ENCODE data around the gene ERC2.
"Not testable (repeated sequence)": the region's sequence is repeated elsewhere in the genome, so short reads cannot be mapped to it uniquely, and the experiment has no call there.

Gene ERC2

GRCh38 chr3:55855311-55855710 lies 613.0 kb downstream of the ERC2 start:
- DNase-seq (ENCODE audit: low read depth in 2 of 3, low spot score in 1 of 3) = no peak

- DNase-seq (ENCODE audit: low read depth in 2 of 3, low spot score in 1 of 3) = no peak
Observed at GRCh38 chr3:55854494-55854893, 613.8 kb downstream of the ERC2 start.

GRCh38 chr3:55852326-55852725 lies 615.9 kb downstream of the ERC2 start:
- no peak for DNase-seq (ENCODE audit: low read depth in 2 of 3, low spot score in 1 of 3)

- no peak for DNase-seq (ENCODE audit: low read depth in 2 of 3, low spot score in 1 of 3)
Observed at GRCh38 chr3:55842204-55842603, 626.1 kb downstream of the ERC2 start.

- not testable (repeated sequence) for DNase-seq (ENCODE audit: low read depth in 2 of 3, low spot score in 1 of 3)
Observed at GRCh38 chr3:55831876-55832275, 636.4 kb downstream of the ERC2 start.

GRCh38 chr3:55828712-55829111 lies 639.6 kb downstream of the ERC2 start:
- no peak for DNase-seq (ENCODE audit: low read depth in 2 of 3, low spot score in 1 of 3)

GRCh38 chr3:55827786-55828185 lies 640.5 kb downstream of the ERC2 start:
- DNase-seq (ENCODE audit: low read depth in 2 of 3, low spot score in 1 of 3) = no peak

GRCh38 chr3:55826731-55827496 lies 641.4 kb downstream of the ERC2 start:
- DNase-seq (ENCODE audit: low read depth in 2 of 3, low spot score in 1 of 3) = no peak

- DNase-seq (ENCODE audit: low read depth in 2 of 3, low spot score in 1 of 3) = no peak
Observed at GRCh38 chr3:55826097-55826496, 642.2 kb downstream of the ERC2 start.

GRCh38 chr3:55824406-55824805 lies 643.9 kb downstream of the ERC2 start:
- no peak for DNase-seq (ENCODE audit: low read depth in 2 of 3, low spot score in 1 of 3)

- DNase-seq (ENCODE audit: low read depth in 2 of 3, low spot score in 1 of 3) = no peak
Observed at GRCh38 chr3:55823829-55824228, 644.4 kb downstream of the ERC2 start.

- no peak for DNase-seq (ENCODE audit: low read depth in 2 of 3, low spot score in 1 of 3)
Observed at GRCh38 chr3:55823001-55823400, 645.3 kb downstream of the ERC2 start.

GRCh38 chr3:55819005-55819404 lies 649.3 kb downstream of the ERC2 start:
- DNase-seq (ENCODE audit: low read depth in 2 of 3, low spot score in 1 of 3) = no peak

- no peak for DNase-seq (ENCODE audit: low read depth in 2 of 3, low spot score in 1 of 3)
Observed at GRCh38 chr3:55818485-55818884, 649.8 kb downstream of the ERC2 start.

- no peak for DNase-seq (ENCODE audit: low read depth in 2 of 3, low spot score in 1 of 3)
Observed at GRCh38 chr3:55816794-55817576, 651.3 kb downstream of the ERC2 start.

GRCh38 chr3:55815262-55815661 lies 653.0 kb downstream of the ERC2 start:
- DNase-seq (ENCODE audit: low read depth in 2 of 3, low spot score in 1 of 3) = no peak

- DNase-seq (ENCODE audit: low read depth in 2 of 3, low spot score in 1 of 3) = no peak
Observed at GRCh38 chr3:55813268-55814097, 654.8 kb downstream of the ERC2 start.

GRCh38 chr3:55812394-55813013 lies 655.8 kb downstream of the ERC2 start:
- no peak for DNase-seq (ENCODE audit: low read depth in 2 of 3, low spot score in 1 of 3)

GRCh38 chr3:55807210-55807609 lies 661.1 kb downstream of the ERC2 start:
- DNase-seq (ENCODE audit: low read depth in 2 of 3, low spot score in 1 of 3) = no peak

GRCh38 chr3:55805169-55805568 lies 663.1 kb downstream of the ERC2 start:
- DNase-seq (ENCODE audit: low read depth in 2 of 3, low spot score in 1 of 3) = no peak

Measured in stimulated activated CD4-positive, alpha-beta T cell treated with anti-CD3 and anti-CD28 coated beads, Interleukin-12 subunit alpha, Interleukin-12 subunit beta, amount 100 ng/mL, for 48 hours (primary cell).